Esophagus squamous epithelium (tissue), 5 donors: ENCODE results near the gene BLVRB. TPM values are rescaled to one million over a fixed set of nuclear protein-coding genes. Genes with fewer than 3 reads are reported as not detected.

Source experiments
- DNase-seq: peaks from one replicate; lab custom pipeline; 2025; lab: John Stamatoyannopoulos, UW
- H3K27ac ChIP-seq, 4 donors: fragments of 200-600 bp; sonication (generic); one replicate each; pipeline ENCODE4 v1.5.1; 2016 to 2019; ENCODE audit warnings: mild to moderate bottlenecking in 1 of 4
- H3K27me3 ChIP-seq, 4 donors: fragments of 200-600 bp; sonication (generic); 1 replicate in 3 of 4; 2 replicates in 1 of 4; pipeline versions ENCODE4 v1.5.1 to v1.6.0; 2017 to 2021; ENCODE audit warnings: antibody characterized with exemption in 1 of 4
- H3K36me3 ChIP-seq, 3 donors: fragments of 200-600 bp; sonication (generic); one replicate each; pipeline ENCODE4 v1.5.1; 2016 to 2019
- H3K4me1 ChIP-seq, 3 donors: fragments of 200-600 bp; sonication (generic); one replicate each; pipeline ENCODE4 v1.5.1; 2017 to 2019
- H3K4me3 ChIP-seq, 4 donors: fragments of 200-600 bp; sonication (generic); 1 replicate in 3 of 4; 2 replicates in 1 of 4; pipeline ENCODE4 v1.5.1; 2016 to 2019; ENCODE audit warnings: mild to moderate bottlenecking in 2 of 4, moderate library complexity in 1 of 4
- H3K9me3 ChIP-seq, 3 donors: fragments of 200-600 bp; sonication (generic); one replicate each; pipeline ENCODE4 v1.5.1; 2016 to 2019
- POLR2A ChIP-seq, 4 donors: fragments of 450-650 bp; IDR thresholded peaks; one replicate each; pipeline ENCODE4 v1.6.1; 2017; ENCODE audit warnings: antibody characterized with exemption in 4 of 4, mild to moderate bottlenecking in 4 of 4, moderate library complexity in 3 of 4
- WGBS, 2 donors: methylation state at CpG; one replicate each; pipeline ENCODE4 v1.1.5; 2018; 5-methylcytosine and 5-hydroxymethylcytosine counted together
- intact Hi-C: fragments of 100-400 bp; cut with DNase I; formaldehyde crosslinking; loops from one replicate; pipeline ENCODE4 v1.15.0; 2022
- total RNA-seq, 4 donors: library from RNA; depleted of rRNA; stranded (reverse); fragments of >200 nt; gene quantifications; one replicate each; pipeline ENCODE4 v1.1.0, GENCODE V29; 2016
- TF ChIP-seq, protein P1 (sequence below), 6 experiments: fragments of 450-650 bp in 4 of 6; fragments of 200-600 bp in 2 of 6; sonication (generic) in 2 of 6; IDR thresholded peaks; one replicate each; pipeline ENCODE4 v1.5.1; 2016 to 2019; ENCODE audit warnings: antibody characterized with exemption in 6 of 6, mild to moderate bottlenecking in 4 of 6, moderate library complexity in 4 of 6
- donor health status: DM: yes; HTN: yes; CAD: no.

BLVRB gene
- total RNA-seq, 4 donors from 2014 or later = 177 to 283 (median 236) TPM

DNA sequence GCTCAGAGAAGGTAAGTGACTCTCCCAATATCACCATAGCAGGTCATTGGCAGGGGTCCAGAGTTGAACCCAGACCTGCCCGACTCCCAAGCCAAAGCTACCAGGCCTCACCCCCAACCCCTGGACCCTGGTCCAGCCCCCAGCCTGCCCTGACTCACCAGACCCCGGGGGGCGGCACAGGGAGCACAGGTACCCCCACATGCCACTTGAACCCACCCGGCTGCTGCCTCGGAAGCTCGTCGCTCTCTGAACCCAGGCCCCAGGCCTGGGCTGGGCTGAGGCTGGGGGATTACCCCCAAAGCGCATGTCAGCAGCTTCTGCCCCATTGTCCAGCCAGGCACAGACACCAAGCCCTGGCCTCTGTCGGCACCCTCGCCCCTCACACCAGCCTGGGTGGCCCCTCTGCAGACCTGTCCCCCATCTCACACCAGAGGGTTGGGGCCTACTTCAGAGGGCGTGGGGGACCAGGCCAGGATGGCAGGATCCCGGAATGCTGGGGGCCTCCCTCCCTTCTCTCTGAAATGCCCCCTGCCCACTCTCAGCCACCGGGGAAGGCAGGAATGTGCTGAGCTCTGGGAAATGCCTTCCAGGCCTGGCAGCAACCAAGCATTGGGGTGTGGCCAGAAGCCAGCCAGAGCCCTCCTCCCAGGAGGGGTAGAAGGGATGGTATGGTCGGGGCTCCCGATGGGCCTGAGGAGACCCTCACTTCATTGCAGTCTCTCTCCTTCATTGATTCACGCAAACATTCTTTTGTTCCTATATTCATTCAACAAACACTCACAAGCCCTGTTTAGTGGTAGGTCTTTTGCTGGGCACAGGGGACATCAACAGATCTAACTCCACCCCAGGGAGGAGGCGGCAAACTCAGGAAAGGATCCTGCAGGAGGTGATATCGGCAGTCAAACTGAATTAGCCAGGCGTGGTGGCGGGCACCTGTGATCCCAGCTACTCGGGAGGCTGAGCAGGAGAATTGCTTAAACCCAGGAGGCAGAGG is 50.7 kb downstream of the BLVRB start:
- no peak for DNase-seq
- Histone ChIP-seq H3K4me1 (peaks cover 0 to 50% (median 12%) of the 10 kb centered on the region in 3 donors), H3K4me3 (no peak overlapping the region), H3K27ac (no peak overlapping the region), H3K27me3 (peaks cover 0 to 9% (median 0%) of the 10 kb centered on the region in 4 donors), H3K9me3 (no peaks in the 10 kb centered on the region), H3K36me3 (no peaks in the 10 kb centered on the region)
- intact Hi-C loops = no loop called here
- TF ChIP-seq, protein P1, sequence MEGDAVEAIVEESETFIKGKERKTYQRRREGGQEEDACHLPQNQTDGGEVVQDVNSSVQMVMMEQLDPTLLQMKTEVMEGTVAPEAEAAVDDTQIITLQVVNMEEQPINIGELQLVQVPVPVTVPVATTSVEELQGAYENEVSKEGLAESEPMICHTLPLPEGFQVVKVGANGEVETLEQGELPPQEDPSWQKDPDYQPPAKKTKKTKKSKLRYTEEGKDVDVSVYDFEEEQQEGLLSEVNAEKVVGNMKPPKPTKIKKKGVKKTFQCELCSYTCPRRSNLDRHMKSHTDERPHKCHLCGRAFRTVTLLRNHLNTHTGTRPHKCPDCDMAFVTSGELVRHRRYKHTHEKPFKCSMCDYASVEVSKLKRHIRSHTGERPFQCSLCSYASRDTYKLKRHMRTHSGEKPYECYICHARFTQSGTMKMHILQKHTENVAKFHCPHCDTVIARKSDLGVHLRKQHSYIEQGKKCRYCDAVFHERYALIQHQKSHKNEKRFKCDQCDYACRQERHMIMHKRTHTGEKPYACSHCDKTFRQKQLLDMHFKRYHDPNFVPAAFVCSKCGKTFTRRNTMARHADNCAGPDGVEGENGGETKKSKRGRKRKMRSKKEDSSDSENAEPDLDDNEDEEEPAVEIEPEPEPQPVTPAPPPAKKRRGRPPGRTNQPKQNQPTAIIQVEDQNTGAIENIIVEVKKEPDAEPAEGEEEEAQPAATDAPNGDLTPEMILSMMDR (IDR thresholded peaks at IDR 0.05) = no peak
- no peak for TF ChIP-seq POLR2A (IDR thresholded peaks at IDR 0.05)
- WGBS, 2 donors = 68 to 78% methylated on average over 7 to 16 of the region's 21 CpGs

GRCh38 chr19:40413291-40413845 is 52.2 kb downstream of the BLVRB start, which contains the start of gene PRX:
Gene PRX (minus strand): TSS chr19:40413378. CDS start chr19:40407932, 5,446 bp downstream.
- Histone ChIP-seq H3K9me3 (no peaks in the 10 kb centered on the region), H3K27ac (peak within 1 kb of the TSS in 3 of 4 donors; percentile 33 to 76 (median 48)), H3K4me1 (peaks cover 0 to 51% (median 12%) of the 10 kb centered on the region in 3 donors), H3K27me3 (peaks cover 0 to 9% (median 0%) of the 10 kb centered on the region in 4 donors), H3K36me3 (no peaks in the 10 kb centered on the region), H3K4me3 (no peak within 1 kb of the TSS)
- intact Hi-C loops = no loop called here
- 42 to 56% methylated on average over 10 to 16 of the region's 18 CpGs for WGBS, 2 donors
- DNase-seq = no peak
- TF ChIP-seq, protein P1 (IDR thresholded peaks at IDR 0.05) = no peak
- TF ChIP-seq POLR2A (IDR thresholded peaks at IDR 0.05) = no peak

- H3K4me3 ChIP-seq = no peak overlapping the region
- H3K9me3 ChIP-seq = no peaks in the 10 kb centered on the region
- 38 to 88% methylated on average over 2 to 4 of the region's 4 CpGs for WGBS, 2 donors
- H3K27ac ChIP-seq = peak overlapping the region in 1 of 4 donors; percentile 33
- intact Hi-C loops = no loop called here
- H3K27me3 ChIP-seq = peaks cover 0 to 9% (median 0%) of the 10 kb centered on the region in 4 donors
- H3K4me1 ChIP-seq = peaks cover 0 to 56% (median 12%) of the 10 kb centered on the region in 3 donors
- DNase-seq = no peak
- TF ChIP-seq, protein P1 (IDR thresholded peaks at IDR 0.05) = no peak
- no peak for TF ChIP-seq POLR2A (IDR thresholded peaks at IDR 0.05)
- H3K36me3 ChIP-seq = no peaks in the 10 kb centered on the region
Observed at GRCh38 chr19:40412866-40413265, 52.7 kb downstream of the BLVRB start.

DNA sequence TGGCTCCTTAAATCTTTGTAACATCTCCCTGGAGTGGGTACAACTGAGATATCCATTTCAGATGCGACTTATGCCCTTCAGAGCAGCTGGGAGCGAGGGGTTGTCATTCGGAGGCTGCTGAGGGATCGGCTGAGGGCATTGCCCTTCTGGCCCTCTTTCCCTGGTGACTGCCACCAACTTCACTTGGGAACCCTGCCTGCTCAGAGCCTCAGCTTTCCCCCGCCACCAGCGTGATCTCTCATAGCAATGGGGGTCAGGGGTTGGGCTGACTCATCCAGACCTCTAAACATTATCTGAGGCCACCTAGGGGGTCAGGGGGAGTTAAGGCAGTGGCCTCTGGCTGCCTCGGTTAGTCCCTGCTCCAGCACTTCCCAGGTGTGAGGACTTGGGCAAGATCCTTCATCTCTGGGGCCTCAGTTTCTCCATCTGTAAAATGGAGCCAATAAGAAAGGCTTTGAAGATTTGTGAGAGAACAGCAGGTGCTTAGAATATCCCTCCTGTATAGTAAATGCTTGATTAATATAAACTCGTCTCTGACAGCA is 53.5 kb downstream of the BLVRB start:
- Histone ChIP-seq H3K27ac (peak overlapping the region in 3 of 4 donors; percentile 48 to 76 (median 51)), H3K9me3 (no peaks in the 10 kb centered on the region), H3K27me3 (peaks cover 0 to 9% (median 0%) of the 10 kb centered on the region in 4 donors), H3K4me3 (no peak overlapping the region), H3K4me1 (peaks cover 0 to 50% (median 12%) of the 10 kb centered on the region in 3 donors), H3K36me3 (no peaks in the 10 kb centered on the region)
- no peak for TF ChIP-seq POLR2A (IDR thresholded peaks at IDR 0.05)
- TF ChIP-seq, protein P1 (IDR thresholded peaks at IDR 0.05) = no peak
- WGBS, 2 donors = 67 to 75% methylated on average over 3 to 4 of the region's 8 CpGs
- no peak for DNase-seq
- intact Hi-C loops = no loop called here
